Panc1 (cell line): ENCODE data around the gene HMCES. TPM values are rescaled to one million over a fixed set of nuclear protein-coding genes. Genes with fewer than 3 reads are reported as not detected.

Experiments
- ATAC-seq: fragments of 200-7000 bp; cut with Tn5 transposase; 2 replicates; pipeline ENCODE4 v1.9.1; 2020; ENCODE audit warnings: mild to moderate bottlenecking, moderate library complexity
- BruUV-seq: library from RNA; stranded (reverse); fragments of 400-500 nt; replicated peaks from 2 replicates; lab custom pipeline; 2021; lab: Mats Ljungman, UMichigan
- CTCF ChIA-PET: fragments of 300-600 bp; sonication (Branson Sonifier 250); formaldehyde crosslinking; loops from one replicate; lab custom pipeline; 2022; ENCODE audit warnings: antibody characterized with exemption; lab: Charles Lee
- POLR2A ChIA-PET: fragments of 300-600 bp; sonication (Branson Sonifier 250); formaldehyde crosslinking; loops from one replicate; lab custom pipeline; 2022; ENCODE audit warnings: antibody characterized with exemption; lab: Charles Lee
- DNase-seq: peaks from one replicate; pipeline ENCODE4 v3.0.0-alpha.2; 2010; ENCODE audit warnings: low read depth, low spot score
- H3K27ac ChIP-seq: 2 replicates; pipeline ENCODE4 v1.5.1; 2011; ENCODE audit warnings: mild to moderate bottlenecking, low read length, inconsistent platforms
- H3K27me3 ChIP-seq: fragments of 200-500 bp; sonication (Bioruptor generic); 2 replicates; pipeline ENCODE4 v1.6.0; 2014; ENCODE audit warnings: low read length, inconsistent platforms; ENCODE audit not compliant: control insufficient read depth, insufficient read depth
- H3K36me3 ChIP-seq: fragments of 200-500 bp; sonication (Bioruptor generic); 2 replicates; pipeline ENCODE4 v1.5.1; 2014; ENCODE audit warnings: inconsistent platforms, mild to moderate bottlenecking, low read length, moderate library complexity; ENCODE audit not compliant: control insufficient read depth, insufficient read depth
- H3K4me1 ChIP-seq: 2 replicates; pipeline ENCODE4 v1.5.1; 2011; ENCODE audit warnings: inconsistent platforms, mild to moderate bottlenecking, low read length, moderate library complexity; ENCODE audit not compliant: control insufficient read depth, insufficient read depth
- H3K4me3 ChIP-seq, 2 experiments: 2 replicates each; pipeline ENCODE4 v1.5.1; 2011 to 2012; ENCODE audit warnings: low read depth in 2 of 2, low read length in 2 of 2, mild to moderate bottlenecking in 2 of 2, inconsistent platforms in 1 of 2, moderate library complexity in 1 of 2
- H3K9me3 ChIP-seq: fragments of 200-500 bp; sonication (Bioruptor generic); 2 replicates; pipeline ENCODE4 v1.5.1; 2014; ENCODE audit warnings: low read depth, mild to moderate bottlenecking, inconsistent platforms, low read length, moderate library complexity; ENCODE audit not compliant: control insufficient read depth, insufficient read depth
- POLR2AphosphoS5 ChIP-seq: IDR thresholded peaks from 2 replicates; pipeline ENCODE4 v1.6.1; 2012; ENCODE audit warnings: mild to moderate bottlenecking, low read depth, low read length, moderate library complexity
- SIN3A ChIP-seq: IDR thresholded peaks from 2 replicates; pipeline ENCODE4 v1.6.1; 2012; ENCODE audit warnings: low read depth, mild to moderate bottlenecking, low read length, moderate library complexity, borderline replicate concordance; ENCODE audit not compliant: insufficient read depth
- TCF7L2 ChIP-seq: IDR thresholded peaks from 2 replicates; pipeline ENCODE4 v1.6.1; 2011; ENCODE audit warnings: mild to moderate bottlenecking, low read depth, low read length, inconsistent platforms
- in situ Hi-C: cut with HindIII; loops from 2 replicates; pipeline ENCODE4 v1.10.0; 2016; ENCODE audit warnings: low sequenced_read_pairs, low pct_unique_long_range_greater_than_20kb
- intact Hi-C: fragments of 100-400 bp; cut with micrococcal nuclease; formaldehyde crosslinking; loops from one replicate; pipeline ENCODE4 v1.10.0; 2022; ENCODE audit not compliant: unreplicated experiment
- total RNA-seq: library from RNA; stranded (reverse); gene quantifications from one replicate; pipeline ENCODE4 v1.2.1, GENCODE V29; 2021; ENCODE audit not compliant: unreplicated experiment
- TF ChIP-seq, protein P1 (sequence below): fragments of 450-650 bp; IDR thresholded peaks from 2 replicates; pipeline ENCODE4 v1.5.1; 2017; ENCODE audit warnings: mild to moderate bottlenecking
- TF ChIP-seq, protein P2 (sequence below), 2 experiments: IDR thresholded peaks; 2 replicates each; pipeline ENCODE4 v1.6.1; 2011 to 2012; ENCODE audit warnings: low read depth in 2 of 2, control low read depth in 1 of 2, low read length in 1 of 2, mild to moderate bottlenecking in 1 of 2, moderate library complexity in 1 of 2; ENCODE audit not compliant: insufficient read depth in 1 of 2

HMCES gene
- total RNA-seq, 1 experiment from 2014 or later: 94.6 TPM

DNA sequence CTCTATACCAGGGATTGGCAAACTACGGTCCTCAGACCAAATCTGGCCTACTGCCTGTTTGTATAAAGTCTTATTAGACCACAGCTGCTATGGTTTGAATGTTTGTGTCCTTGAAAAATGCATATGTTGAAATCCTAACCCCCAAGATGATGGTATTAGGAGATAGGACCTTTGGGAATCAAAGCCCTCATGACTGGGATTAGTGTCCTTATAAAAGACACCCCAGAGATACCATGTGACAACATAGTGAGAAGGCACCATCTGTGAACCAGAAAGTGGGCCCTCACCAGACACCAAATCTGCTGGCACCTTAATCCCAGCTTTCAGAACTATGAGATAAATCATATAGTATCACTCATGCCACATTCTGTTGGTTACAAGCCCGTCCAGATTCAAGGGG, 7.4 kb downstream of the HMCES start:
- Histone ChIP-seq H3K27me3 (no peaks in the 10 kb centered on the region), H3K9me3 (no peaks in the 10 kb centered on the region), H3K36me3 (no peaks in the 10 kb centered on the region), H3K4me1 (no peaks in the 10 kb centered on the region), H3K27ac (no peak overlapping the region), H3K4me3 (no peak overlapping the region)
- ChIA-PET POLR2A (no interaction called here), CTCF (no interaction called here)
- ATAC-seq: no peak
- BruUV-seq: no TSS peak
- in situ Hi-C loops: no loop called here
- TF ChIP-seq SIN3A (no peak), POLR2AphosphoS5 (no peak), TCF7L2 (no peak)
- TF ChIP-seq, protein P1, sequence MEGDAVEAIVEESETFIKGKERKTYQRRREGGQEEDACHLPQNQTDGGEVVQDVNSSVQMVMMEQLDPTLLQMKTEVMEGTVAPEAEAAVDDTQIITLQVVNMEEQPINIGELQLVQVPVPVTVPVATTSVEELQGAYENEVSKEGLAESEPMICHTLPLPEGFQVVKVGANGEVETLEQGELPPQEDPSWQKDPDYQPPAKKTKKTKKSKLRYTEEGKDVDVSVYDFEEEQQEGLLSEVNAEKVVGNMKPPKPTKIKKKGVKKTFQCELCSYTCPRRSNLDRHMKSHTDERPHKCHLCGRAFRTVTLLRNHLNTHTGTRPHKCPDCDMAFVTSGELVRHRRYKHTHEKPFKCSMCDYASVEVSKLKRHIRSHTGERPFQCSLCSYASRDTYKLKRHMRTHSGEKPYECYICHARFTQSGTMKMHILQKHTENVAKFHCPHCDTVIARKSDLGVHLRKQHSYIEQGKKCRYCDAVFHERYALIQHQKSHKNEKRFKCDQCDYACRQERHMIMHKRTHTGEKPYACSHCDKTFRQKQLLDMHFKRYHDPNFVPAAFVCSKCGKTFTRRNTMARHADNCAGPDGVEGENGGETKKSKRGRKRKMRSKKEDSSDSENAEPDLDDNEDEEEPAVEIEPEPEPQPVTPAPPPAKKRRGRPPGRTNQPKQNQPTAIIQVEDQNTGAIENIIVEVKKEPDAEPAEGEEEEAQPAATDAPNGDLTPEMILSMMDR: no peak
- TF ChIP-seq, protein P2, sequence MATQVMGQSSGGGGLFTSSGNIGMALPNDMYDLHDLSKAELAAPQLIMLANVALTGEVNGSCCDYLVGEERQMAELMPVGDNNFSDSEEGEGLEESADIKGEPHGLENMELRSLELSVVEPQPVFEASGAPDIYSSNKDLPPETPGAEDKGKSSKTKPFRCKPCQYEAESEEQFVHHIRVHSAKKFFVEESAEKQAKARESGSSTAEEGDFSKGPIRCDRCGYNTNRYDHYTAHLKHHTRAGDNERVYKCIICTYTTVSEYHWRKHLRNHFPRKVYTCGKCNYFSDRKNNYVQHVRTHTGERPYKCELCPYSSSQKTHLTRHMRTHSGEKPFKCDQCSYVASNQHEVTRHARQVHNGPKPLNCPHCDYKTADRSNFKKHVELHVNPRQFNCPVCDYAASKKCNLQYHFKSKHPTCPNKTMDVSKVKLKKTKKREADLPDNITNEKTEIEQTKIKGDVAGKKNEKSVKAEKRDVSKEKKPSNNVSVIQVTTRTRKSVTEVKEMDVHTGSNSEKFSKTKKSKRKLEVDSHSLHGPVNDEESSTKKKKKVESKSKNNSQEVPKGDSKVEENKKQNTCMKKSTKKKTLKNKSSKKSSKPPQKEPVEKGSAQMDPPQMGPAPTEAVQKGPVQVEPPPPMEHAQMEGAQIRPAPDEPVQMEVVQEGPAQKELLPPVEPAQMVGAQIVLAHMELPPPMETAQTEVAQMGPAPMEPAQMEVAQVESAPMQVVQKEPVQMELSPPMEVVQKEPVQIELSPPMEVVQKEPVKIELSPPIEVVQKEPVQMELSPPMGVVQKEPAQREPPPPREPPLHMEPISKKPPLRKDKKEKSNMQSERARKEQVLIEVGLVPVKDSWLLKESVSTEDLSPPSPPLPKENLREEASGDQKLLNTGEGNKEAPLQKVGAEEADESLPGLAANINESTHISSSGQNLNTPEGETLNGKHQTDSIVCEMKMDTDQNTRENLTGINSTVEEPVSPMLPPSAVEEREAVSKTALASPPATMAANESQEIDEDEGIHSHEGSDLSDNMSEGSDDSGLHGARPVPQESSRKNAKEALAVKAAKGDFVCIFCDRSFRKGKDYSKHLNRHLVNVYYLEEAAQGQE (IDR thresholded peaks at IDR 0.05; ENCODE audit: insufficient read depth in 1 of 2, low read depth in 2 of 2, low read length in 1 of 2): no peak
- intact Hi-C loops: no loop called here
- no peak for DNase-seq

DNA sequence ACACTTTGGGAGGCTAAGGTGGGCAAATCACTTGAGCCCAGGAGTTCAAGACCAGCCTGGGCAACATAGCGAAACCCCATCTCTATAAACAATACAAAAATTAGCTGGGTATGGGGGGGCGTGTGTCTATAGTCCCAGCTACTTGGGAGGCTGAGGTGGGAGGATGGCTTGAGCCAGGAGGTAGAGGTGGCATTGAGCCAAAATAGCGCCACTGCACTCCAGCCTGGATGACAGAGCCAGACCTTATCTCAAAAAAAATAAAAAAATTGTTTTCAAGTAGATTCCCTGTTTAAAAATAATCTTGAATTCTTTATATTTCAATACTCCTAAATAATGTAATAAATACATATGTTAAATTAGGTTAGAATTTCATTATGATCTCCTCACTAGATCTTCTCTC, 9.8 kb downstream of the HMCES start:
- DNase-seq (no peak), ATAC-seq (no peak)
- Histone ChIP-seq H3K27ac (no peak overlapping the region), H3K4me1 (no peaks in the 10 kb centered on the region), H3K4me3 (no peak overlapping the region), H3K27me3 (no peaks in the 10 kb centered on the region), H3K36me3 (no peaks in the 10 kb centered on the region), H3K9me3 (no peaks in the 10 kb centered on the region)
- POLR2A ChIA-PET: no interaction called here
- in situ Hi-C loops (no loop called here), intact Hi-C loops (no loop called here)
- CTCF ChIA-PET: no interaction called here
- TF ChIP-seq TCF7L2 (no peak), POLR2AphosphoS5 (no peak), SIN3A (no peak)
- TF ChIP-seq, protein P1: no peak
- TF ChIP-seq, protein P2 (IDR thresholded peaks at IDR 0.05; ENCODE audit: insufficient read depth in 1 of 2, low read depth in 2 of 2, low read length in 1 of 2): no peak
- BruUV-seq: no TSS peak
